ENCODE data around the gene EEIG1.

EEIG1 gene

GRCh38 chr9:127940593-127940992, 40.2 kb downstream of the EEIG1 start:
- CTCF ChIA-PET: interaction anchor here (2.3 kb wide), 1 partner anchor 94 kb away, joined by 15 read pairs; no protein-coding TSS in a partner anchor
- no peak for TF ChIP-seq ELF4 (IDR thresholded peaks at IDR 0.05)
- TF ChIP-seq FOXM1 (IDR thresholded peaks at IDR 0.05; ENCODE audit: borderline replicate concordance): no peak
- no peak for TF ChIP-seq CTBP1 (IDR thresholded peaks at IDR 0.05; ENCODE audit: borderline replicate concordance)
- TF ChIP-seq BHLHE40 (IDR thresholded peaks at IDR 0.05; ENCODE audit: borderline replicate concordance): no peak
- TF ChIP-seq LEF1 (IDR thresholded peaks at IDR 0.05; ENCODE audit: borderline replicate concordance): no peak
- DNase-seq (ENCODE audit: extremely low spot score): no peak
- POLR2A ChIA-PET: no interaction called here

- DNase-seq (ENCODE audit: extremely low spot score): no peak
- CTCF ChIA-PET: no interaction called here
- POLR2A ChIA-PET: no interaction called here
- TF ChIP-seq HDGF (IDR thresholded peaks at IDR 0.05; ENCODE audit: borderline replicate concordance) (no peak), ELF4 (IDR thresholded peaks at IDR 0.05) (no peak), SUZ12 (IDR thresholded peaks at IDR 0.05) (no peak), CTBP1 (IDR thresholded peaks at IDR 0.05; ENCODE audit: borderline replicate concordance) (no peak), BHLHE40 (IDR thresholded peaks at IDR 0.05; ENCODE audit: borderline replicate concordance) (no peak), SP1 (IDR thresholded peaks at IDR 0.05) (no peak), TARDBP (IDR thresholded peaks at IDR 0.05) (no peak), FOXM1 (IDR thresholded peaks at IDR 0.05; ENCODE audit: borderline replicate concordance) (no peak), L3MBTL2 (conservative IDR thresholded peaks at IDR 0.05) (no peak), FOXA1 (IDR thresholded peaks at IDR 0.05) (no peak), LEF1 (IDR thresholded peaks at IDR 0.05; ENCODE audit: borderline replicate concordance) (no peak), ARNT (IDR thresholded peaks at IDR 0.05) (no peak), ZNF384 (IDR thresholded peaks at IDR 0.05) (no peak), FOXK2 (IDR thresholded peaks at IDR 0.05) (no peak), PKNOX1 (IDR thresholded peaks at IDR 0.05) (no peak), NFRKB (IDR thresholded peaks at IDR 0.05) (no peak)
Observed at GRCh38 chr9:127938298-127938690, 42.5 kb downstream of the EEIG1 start.

- ChIA-PET CTCF (interaction anchor here (0.5 kb wide), 1 partner anchor 144 kb away, joined by 4 read pairs; no protein-coding TSS in a partner anchor), POLR2A (no interaction called here)
- TF ChIP-seq ELF4 (IDR thresholded peaks at IDR 0.05): peak; percentile 89
- no peak for TF ChIP-seq LEF1 (IDR thresholded peaks at IDR 0.05; ENCODE audit: borderline replicate concordance)
- TF ChIP-seq FOXA1 (IDR thresholded peaks at IDR 0.05): no peak
- no peak for TF ChIP-seq BHLHE40 (IDR thresholded peaks at IDR 0.05; ENCODE audit: borderline replicate concordance)
- TF ChIP-seq FOXM1 (IDR thresholded peaks at IDR 0.05; ENCODE audit: borderline replicate concordance): no peak
- TF ChIP-seq ARNT (IDR thresholded peaks at IDR 0.05): no peak
- TF ChIP-seq L3MBTL2 (conservative IDR thresholded peaks at IDR 0.05): peak; percentile 85
- no peak for TF ChIP-seq FOXK2 (IDR thresholded peaks at IDR 0.05)
- TF ChIP-seq TARDBP (IDR thresholded peaks at IDR 0.05): no peak
- no peak for TF ChIP-seq SUZ12 (IDR thresholded peaks at IDR 0.05)
- TF ChIP-seq SP1 (IDR thresholded peaks at IDR 0.05): no peak
- TF ChIP-seq HDGF (IDR thresholded peaks at IDR 0.05; ENCODE audit: borderline replicate concordance): no peak
- no peak for TF ChIP-seq NFRKB (IDR thresholded peaks at IDR 0.05)
- TF ChIP-seq CTBP1 (IDR thresholded peaks at IDR 0.05; ENCODE audit: borderline replicate concordance): no peak
- TF ChIP-seq ZNF384 (IDR thresholded peaks at IDR 0.05): no peak
- peak; percentile 56 for TF ChIP-seq PKNOX1 (IDR thresholded peaks at IDR 0.05)
- peak; percentile 91 for DNase-seq (ENCODE audit: extremely low spot score)
Observed at GRCh38 chr9:127937388-127938297, 43.1 kb downstream of the EEIG1 start, which contains the start of gene DPM2. DPM2 (minus strand) TSS chr9:127937854; CDS start chr9:127937820, 34 bp downstream.

- TF ChIP-seq ARNT (IDR thresholded peaks at IDR 0.05): no peak
- no peak for TF ChIP-seq PKNOX1 (IDR thresholded peaks at IDR 0.05)
- no peak for TF ChIP-seq FOXA1 (IDR thresholded peaks at IDR 0.05)
- TF ChIP-seq L3MBTL2 (conservative IDR thresholded peaks at IDR 0.05): no peak
- TF ChIP-seq SUZ12 (IDR thresholded peaks at IDR 0.05): no peak
- TF ChIP-seq FOXM1 (IDR thresholded peaks at IDR 0.05; ENCODE audit: borderline replicate concordance): no peak
- no peak for TF ChIP-seq ZNF384 (IDR thresholded peaks at IDR 0.05)
- no peak for TF ChIP-seq NFRKB (IDR thresholded peaks at IDR 0.05)
- no peak for TF ChIP-seq SP1 (IDR thresholded peaks at IDR 0.05)
- no peak for TF ChIP-seq TARDBP (IDR thresholded peaks at IDR 0.05)
- no peak for TF ChIP-seq BHLHE40 (IDR thresholded peaks at IDR 0.05; ENCODE audit: borderline replicate concordance)
- no peak for TF ChIP-seq LEF1 (IDR thresholded peaks at IDR 0.05; ENCODE audit: borderline replicate concordance)
- TF ChIP-seq FOXK2 (IDR thresholded peaks at IDR 0.05): no peak
- DNase-seq (ENCODE audit: extremely low spot score): no peak
- POLR2A ChIA-PET: no interaction called here
- CTCF ChIA-PET: interaction anchor here (0.5 kb wide), 1 partner anchor 144 kb away, joined by 4 read pairs; no protein-coding TSS in a partner anchor
Observed at GRCh38 chr9:127937056-127937387, 43.8 kb downstream of the EEIG1 start.

GRCh38 chr9:127936347-127936852, 44.4 kb downstream of the EEIG1 start:
- POLR2A ChIA-PET: no interaction called here
- no peak for TF ChIP-seq ELF4 (IDR thresholded peaks at IDR 0.05)
- TF ChIP-seq TARDBP (IDR thresholded peaks at IDR 0.05): no peak
- no peak for TF ChIP-seq CTBP1 (IDR thresholded peaks at IDR 0.05; ENCODE audit: borderline replicate concordance)
- TF ChIP-seq PKNOX1 (IDR thresholded peaks at IDR 0.05): no peak
- TF ChIP-seq FOXK2 (IDR thresholded peaks at IDR 0.05): no peak
- TF ChIP-seq SP1 (IDR thresholded peaks at IDR 0.05): no peak
- no peak for TF ChIP-seq SUZ12 (IDR thresholded peaks at IDR 0.05)
- no peak for TF ChIP-seq ZNF384 (IDR thresholded peaks at IDR 0.05)
- no peak for TF ChIP-seq ARNT (IDR thresholded peaks at IDR 0.05)
- no peak for TF ChIP-seq LEF1 (IDR thresholded peaks at IDR 0.05; ENCODE audit: borderline replicate concordance)
- TF ChIP-seq L3MBTL2 (conservative IDR thresholded peaks at IDR 0.05): no peak
- no peak for TF ChIP-seq HDGF (IDR thresholded peaks at IDR 0.05; ENCODE audit: borderline replicate concordance)
- TF ChIP-seq BHLHE40 (IDR thresholded peaks at IDR 0.05; ENCODE audit: borderline replicate concordance): no peak
- no peak for TF ChIP-seq FOXA1 (IDR thresholded peaks at IDR 0.05)
- TF ChIP-seq NFRKB (IDR thresholded peaks at IDR 0.05): no peak
- CTCF ChIA-PET: no interaction called here

More at GRCh38 chr9:127936347-127936852, 44.4 kb downstream of the EEIG1 start:
- DNase-seq (ENCODE audit: extremely low spot score): no peak
